Embryonic facial prominence (tissue), 1 donor: Measurements from ENCODE around the gene HOTAIR.

ENCODE experiments used
- DNase-seq: peaks from one replicate; pipeline ENCODE4 v3.0.0-alpha.2; 2016; ENCODE audit errors: extremely low spot score

Gene HOTAIR

DNA sequence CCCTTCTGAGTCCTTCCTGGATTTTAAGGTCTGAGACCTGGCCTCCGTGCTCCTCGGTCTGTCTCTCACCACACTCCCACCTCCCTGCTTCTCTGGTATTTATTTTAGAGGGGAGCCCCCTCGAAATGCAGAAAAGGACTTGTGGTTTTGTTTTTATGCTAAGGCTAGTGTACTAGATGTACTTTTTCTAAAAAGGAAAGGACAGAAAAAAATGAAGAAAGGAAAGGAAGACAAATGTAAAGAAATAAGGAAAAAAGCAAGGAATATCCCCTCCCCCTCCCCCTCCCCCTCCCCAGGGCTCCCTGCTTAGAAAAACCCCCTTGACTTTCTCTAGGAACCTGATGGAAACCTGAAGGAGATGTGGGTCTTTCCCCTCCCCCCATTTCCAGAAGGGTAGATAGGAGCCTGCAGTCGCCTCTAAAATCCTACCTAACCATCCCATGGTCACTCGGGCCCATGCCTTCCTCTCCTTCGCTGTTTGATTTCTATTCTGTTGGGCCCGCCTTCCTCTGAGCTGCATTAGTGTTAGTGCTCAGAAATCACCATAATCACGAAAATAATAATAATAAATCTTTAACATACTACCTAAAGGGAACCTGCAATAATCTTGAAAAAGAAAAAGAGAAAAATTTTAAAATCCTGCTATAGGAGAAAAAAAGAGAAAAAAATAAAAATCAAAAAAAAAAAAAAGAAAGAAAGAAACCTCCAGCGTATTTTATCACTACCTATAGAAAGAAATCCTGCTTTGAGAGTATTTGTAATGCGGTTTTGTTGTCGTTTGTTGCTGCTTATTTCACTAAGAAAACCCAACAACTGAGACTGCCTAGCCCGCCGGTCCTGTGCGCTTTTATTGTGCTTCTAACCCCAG is 37.1 kb upstream of the HOTAIR start:
- DNase-seq = no peak

DNA sequence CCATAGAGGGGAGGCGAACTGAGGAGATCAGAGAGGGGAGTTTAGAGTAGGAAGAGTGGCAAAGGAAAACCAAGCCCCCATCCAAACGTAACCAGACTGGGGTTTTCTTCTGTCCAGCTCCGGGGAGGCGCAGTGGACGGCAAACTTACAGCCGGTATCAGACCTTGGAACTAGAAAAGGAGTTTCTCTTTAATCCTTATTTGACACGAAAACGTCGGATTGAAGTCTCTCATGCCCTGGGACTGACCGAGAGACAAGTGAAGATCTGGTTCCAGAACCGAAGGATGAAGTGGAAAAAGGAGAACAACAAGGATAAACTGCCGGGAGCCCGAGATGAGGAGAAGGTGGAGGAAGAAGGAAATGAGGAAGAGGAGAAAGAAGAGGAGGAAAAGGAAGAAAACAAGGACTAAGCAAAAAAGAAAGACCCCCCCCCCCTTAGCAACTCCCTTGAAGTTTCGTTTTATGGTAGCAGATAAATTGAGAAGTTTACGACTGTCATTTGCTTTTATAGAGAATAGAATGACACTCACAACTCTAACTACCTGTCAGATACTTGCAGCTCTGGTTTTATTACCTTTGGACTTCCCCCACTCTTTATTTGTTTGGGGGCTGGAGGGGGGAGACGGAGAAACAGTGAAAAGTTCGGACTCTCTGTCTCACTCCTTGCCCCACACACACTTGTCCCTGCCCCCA is 36.4 kb upstream of the HOTAIR start:
- DNase-seq = no peak

DNA sequence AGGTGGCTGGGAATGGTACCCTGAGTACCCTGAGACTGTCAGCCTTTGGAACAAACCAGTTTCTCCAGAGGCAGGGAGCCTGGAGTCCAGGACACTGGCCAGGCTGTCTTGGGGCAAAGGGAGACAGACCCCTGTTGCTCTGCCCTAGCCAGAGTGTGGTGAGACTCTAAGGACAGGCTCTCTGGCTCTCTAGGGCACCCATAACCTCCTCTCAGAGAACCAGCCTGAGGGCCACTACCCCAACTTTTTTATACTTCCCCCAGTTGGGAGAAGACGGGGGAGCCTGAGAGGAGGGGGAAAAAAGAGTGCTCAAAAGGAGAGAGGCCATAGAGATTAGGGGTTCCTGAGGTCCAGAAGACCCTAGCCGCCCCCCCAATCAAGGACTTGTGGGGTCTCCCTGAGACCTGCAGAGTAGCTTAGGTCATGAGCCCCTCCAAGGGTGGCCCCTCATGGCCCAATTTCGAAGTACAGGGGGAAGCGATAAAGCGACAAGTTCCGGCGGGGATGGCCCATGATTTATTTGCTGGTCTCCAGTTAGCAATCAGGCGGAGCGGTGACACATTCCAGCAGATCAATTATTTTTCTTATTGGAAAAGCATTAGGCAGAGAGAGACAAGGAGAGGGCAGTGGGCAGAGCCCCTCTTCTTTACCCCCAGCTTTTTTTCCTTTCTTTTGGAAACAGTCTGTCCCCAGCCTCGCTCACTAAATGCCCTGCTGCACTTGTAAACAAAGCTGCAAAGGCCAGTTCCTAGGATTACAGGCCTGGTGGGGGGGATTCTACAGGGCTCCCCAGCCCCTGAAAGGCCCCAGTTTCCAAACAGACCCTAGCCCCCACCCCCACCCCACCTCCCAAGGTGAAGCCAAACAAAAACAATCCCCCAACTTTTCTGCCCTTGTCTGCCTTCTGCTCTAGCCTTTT is 35.6 kb upstream of the HOTAIR start:
- DNase-seq = no peak

DNA sequence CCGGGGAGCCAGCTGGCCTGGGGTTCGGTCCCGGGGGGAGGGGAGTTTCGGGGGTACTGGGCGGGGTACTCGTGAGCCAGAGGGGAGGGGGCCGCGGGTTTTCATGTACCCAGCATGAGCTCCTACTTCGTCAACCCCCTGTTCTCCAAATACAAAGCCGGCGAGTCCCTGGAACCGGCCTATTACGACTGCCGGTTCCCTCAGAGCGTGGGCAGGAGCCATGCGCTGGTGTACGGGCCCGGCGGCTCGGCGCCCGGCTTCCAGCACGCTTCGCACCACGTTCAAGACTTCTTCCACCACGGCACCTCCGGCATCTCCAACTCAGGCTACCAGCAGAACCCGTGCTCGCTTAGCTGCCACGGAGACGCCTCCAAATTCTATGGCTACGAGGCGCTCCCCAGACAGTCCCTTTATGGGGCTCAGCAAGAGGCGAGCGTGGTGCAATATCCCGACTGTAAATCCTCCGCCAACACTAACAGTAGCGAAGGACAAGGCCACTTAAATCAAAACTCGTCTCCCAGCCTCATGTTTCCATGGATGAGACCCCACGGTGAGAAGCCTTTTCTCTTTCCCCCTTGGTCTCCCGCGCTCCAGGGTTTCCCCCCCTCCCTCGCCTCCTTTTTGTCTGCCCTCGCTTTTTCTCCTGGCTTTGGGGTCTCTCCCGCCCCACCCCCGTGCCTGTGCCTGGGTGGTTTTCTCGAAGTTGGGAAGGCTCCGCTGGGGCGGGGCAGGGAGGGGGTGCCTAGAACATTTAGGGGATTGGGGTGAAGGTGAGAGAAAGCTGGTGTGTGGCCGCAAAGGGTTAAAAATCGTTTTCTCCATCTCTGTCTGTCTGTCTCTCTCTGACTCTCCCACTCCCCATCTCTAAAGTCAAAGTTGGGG is 34.7 kb upstream of the HOTAIR start:
- DNase-seq = no peak

DNA sequence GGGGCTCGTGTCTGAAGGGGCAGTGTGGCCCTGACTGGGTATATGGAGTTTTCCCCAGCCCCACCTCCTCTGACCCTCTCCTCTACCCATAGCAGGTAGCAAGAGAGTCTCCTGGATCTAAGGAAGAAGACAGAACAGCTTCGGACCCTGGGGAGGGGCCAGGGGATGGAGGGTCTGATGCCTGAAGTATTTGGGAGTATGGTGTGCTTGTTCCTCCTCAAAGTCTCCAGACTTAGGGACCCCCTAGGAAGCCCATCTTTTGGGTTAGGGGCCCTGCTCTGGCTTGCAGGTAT is 33.5 kb upstream of the HOTAIR start:
- DNase-seq = no peak

DNA sequence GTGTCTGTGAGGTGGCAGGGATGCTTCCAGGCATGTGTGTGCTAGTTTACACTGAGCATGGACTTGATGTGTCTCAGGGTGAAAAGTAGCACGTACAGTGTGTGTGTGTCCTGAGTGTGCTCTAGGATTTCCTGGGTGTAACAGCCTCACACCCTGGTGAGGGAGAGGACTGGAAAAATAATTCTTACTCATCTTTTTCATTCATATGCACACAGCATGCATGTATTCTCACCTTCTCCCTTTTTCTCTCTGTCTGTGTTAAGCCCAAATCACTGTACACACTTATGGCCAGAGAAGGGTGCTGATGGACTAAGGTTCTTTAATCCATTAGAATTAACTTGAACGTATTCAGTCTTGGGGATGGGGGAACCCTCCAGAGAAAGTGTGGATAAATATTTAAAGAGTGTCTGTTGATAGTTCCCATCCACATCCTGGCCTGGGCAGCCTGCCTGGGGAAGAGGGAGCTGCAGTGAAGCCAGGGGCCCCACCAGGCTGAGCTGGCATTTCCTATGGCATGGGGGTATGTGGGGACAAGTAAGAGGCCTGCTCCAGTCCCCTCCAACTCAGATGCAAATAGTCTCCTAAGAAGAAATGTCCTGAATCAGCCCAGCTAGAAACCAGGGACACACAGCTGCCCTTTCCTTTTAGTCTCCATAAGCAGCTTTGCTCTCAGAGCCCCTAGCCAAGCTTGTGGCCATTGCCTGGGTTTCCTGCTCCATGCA is 32.9 kb upstream of the HOTAIR start:
- DNase-seq = no peak

DNA sequence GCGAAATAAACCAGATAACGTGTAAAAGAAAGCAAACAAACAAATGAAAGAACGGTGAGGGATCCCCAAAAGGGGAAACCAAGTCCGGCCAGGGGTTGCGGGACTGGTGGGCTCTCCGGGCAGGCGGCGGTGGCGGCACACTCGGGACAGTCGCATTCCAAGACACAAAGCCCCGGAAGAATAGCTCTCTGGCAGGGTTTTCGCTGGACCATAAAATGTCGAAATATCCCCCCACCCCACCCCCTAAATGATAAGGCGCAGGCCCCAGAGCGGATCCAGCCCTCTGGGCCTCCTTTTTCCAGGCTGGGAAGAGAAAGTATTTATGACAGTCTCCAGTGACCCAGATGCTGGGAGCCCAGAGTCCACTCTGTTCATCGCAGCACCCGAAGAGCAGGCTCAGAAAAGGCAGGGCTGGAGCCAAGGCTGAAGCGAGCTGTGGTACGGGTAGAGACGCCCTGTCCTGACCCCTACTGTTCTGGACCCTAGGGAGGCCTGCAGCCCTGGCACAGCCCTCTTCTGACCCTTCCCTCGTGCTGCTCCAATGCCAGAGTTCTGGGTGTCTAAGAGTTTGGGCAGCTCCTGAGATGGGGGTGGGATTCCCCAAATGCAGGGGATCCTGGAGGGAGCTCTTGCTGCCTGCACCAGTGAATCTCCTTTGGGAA is 31.9 kb upstream of the HOTAIR start:
- no peak for DNase-seq

DNA sequence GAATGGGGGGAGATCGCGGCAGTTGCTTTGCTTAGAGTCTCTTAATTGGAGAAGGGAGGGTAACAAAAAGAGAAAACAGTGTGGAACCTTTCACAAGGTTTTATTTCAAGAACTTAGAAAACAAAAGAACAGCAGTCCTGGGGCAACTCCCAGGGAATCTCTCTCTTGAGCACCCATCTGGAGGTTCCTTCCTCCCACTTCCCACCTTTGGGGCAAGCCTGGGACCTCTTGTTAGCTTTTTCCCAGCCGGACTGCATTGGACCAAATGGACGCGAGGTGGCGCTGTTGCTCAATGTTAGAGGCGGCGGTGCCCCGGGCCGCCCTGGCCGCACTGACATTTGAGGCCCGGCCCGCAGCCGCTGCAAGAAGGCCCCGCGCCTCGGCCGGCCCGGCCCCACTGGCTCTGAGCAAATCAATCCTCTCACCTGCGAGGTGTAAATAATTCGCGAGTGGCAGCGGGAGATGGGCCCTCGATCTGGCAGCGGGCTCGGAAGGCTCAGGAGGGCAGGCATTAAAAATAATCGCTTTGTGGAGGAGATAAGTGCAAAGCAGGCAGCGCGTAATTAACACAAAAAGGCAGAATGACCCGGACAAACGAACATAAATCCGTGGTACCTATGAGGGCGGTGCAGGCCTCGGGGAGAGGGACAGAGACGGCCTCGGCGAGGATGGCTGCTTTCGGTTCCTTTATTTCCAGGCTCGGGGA is 31.3 kb upstream of the HOTAIR start:
- DNase-seq = peak; percentile 29

DNA sequence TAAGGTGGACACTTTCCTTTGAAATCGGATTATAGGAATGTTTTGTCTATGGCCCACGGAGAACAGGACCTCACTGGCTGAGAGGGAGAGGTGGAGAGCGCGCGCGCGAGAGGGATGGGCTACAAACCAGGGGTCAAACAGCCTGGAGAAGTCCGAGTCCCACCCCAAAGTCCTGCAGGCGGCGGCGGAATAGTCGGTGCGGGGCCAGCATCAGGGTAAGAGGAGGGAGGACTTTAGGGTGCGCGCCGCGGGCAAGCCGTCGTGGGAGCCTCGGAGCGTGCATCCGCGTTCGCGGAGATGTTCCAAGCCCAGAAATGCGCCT is 30.7 kb upstream of the HOTAIR start:
- no peak for DNase-seq

DNA sequence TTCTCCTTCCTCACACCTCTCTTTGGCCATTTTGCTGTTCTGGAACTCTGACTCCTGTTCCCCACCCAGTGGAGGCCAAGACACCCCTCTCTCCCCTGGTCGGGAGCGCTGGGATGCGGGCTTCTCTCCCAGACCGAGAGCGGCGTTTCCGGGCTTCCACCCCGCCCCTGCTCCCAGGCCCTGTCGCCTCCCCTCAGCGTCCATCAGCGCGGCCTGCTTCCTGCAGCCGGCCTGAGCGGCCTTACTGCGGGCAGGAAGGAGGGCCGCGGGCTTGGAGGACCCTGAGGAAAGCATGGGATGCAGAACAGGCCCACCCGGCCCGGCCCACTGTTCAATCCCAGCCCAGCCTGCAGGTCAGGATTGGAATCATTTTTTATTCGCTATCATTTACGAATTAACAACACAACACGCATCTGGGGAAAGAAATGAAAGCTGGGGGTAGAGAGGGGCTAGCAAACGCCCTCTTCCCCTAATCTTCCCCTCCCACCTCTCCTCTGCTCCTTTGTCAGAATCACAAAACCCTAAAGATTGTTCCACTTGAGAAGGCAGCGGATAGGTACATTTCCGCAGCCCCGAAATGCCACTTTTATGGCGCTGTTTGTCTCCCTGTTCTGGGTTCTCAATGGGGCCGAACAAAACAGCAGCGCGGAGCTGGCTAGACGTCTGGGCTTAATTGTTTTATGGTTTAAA is 30.2 kb upstream of the HOTAIR start:
- no peak for DNase-seq

DNA sequence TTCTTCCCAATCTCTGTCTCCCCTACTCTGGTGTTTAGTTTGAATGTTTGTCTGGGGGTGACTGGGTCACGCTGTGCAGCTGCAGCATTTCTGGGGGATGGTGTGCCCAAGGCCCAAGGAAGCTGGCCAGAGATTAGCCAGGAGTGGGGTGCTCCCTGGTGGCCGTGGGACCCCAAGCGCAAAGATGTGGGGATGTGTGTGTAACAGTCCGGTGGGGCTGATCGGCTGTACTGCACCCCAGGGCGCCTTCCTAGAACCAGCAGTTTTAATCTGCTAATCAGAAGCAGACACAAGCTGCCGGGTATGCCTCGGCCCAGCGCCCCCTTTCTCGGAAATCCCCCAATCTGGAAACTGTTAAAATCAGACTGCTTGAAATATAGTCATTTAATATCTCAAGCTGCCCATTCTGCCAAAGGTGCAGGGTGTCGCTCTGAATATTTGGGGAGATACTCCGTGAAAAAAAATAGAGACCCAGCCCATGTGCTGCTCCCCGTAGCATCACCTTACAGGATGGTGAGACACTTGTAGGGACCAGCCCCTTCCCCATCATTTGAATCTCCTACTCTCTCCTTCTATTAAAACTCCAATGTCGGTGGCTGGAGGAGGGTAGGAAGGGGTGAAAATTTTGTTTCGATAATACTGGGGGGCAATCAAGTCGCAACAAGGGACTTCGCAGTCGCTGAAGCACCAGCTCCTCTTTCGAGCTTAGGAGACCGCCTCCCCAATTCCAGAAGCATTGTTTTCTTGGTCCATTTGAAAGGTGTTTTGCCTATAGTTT is 29.5 kb upstream of the HOTAIR start:
- no peak for DNase-seq

DNA sequence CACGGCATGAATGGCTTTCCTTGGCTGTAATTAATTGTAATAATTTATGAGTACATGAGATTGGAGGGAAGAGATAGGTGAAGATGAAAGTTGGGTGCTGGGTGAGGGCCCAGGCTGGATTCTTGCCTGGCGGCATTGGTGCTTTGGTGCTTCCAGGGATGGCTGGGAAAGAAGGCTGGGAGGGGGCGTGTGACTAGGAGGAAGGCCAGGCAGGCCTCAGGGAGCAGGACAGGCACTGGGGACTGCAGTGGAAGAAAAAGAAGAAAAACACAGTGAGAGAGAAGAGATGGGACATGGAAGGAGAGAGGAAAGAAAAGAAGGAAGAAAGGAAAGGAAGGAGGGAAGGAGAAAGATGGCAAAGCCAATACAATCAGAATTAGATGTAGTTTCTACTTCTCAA is 28.9 kb upstream of the HOTAIR start:
- DNase-seq = no peak

DNA sequence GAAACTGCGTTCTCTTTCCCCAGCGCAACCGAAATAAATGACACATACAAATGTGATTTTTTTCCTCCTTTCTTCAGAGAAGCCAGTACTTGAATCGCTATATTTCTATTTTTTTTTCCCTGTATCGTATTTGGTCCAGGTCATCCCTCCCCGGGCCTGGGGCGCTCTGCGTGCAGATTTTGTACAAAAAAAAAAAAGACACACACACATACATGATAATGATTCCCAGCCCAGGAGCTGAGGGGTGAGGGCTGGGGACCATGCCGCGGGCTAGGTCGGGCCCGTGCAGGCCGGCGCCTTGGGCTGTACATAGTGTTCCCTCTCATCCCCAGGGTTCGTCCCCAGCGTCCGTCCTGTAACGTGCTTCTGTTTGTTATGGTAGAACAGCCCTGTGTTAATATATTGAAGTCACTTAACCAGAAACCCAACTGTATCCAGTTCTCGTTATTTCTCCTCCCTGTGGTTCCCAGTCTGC is 28.2 kb upstream of the HOTAIR start:
- DNase-seq = no peak

DNA sequence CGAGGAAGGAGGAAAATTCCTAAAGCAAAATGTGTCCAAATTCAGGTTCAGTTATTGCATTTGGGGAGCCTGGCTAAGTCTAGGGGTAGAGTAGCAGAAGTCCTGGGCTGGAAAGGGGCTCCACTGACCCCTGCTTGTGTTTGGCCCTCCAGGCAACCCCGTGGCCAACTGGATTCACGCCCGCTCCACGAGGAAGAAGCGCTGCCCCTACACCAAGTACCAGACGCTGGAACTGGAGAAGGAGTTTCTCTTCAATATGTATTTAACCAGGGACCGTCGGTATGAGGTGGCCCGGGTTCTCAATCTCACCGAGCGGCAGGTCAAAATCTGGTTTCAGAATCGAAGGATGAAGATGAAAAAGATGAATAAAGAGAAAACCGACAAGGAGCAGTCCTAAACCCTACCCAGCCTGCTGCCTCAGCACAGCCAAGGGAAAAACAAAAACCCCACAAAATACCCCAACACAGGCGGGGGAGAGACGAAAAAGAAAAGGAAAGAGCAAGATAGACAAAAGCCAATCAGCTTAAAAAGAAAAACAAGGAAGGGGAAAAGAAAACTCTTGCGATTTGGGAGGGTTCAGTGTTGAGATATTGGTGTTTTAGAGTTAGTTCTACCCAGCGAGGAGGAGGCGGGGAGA is 27.6 kb upstream of the HOTAIR start:
- DNase-seq = no peak

DNA sequence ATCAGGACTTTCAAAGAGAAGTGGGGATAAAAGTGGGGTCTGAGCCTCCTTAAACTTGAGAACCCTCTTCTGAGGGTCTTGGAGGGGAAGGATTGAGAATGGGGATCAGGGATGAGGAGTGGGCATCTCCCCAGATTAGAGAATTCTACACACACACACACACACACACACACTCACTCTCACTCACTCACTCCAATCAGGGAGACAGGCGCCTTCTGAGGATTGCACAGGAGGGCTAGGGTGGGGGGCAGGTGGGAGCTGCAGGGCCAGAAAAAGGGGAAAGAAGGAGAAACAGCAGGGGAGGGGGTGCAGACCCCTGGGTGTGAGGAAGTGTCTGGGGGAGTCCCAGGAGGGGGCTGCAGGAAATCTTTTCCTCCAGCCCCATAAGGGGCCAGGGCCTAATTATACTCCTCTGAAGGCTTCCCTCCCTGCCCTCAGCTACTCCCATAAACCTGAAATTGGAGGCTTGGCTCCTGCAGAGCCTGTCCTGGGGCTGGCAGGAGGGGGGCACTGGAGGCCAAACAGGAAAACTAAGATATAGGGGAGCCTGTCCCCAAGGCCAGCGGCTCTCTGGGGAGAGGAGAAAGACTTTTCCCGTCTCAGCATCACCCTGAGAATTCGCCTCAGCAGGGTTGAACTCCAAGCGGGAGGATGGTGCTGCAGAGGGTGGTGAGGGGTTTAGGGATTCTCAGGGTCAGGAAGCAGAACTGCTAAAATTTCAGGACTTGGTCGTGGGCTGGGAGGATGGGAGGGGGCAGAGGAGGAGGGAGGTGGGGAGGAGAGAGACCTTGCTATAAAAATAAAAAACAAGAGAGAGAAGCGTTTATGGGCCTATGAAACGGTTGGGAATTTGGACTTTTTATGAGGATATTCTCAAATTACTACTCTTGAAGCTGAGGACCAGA is 26.8 kb upstream of the HOTAIR start:
- DNase-seq = no peak
